ENCODE measurements around the gene PI4KB. TPM values are rescaled to one million over a fixed set of nuclear protein-coding genes. Genes with fewer than 3 reads are reported as not detected.
A peak's percentile ranks its signal among the peaks of the same experiment; 100 is the strongest.

Gene PI4KB
- total and polyA plus RNA-seq, 2 of the 13 experiments (the other 11 are each of a cell fraction or from before 2014, with no cell fraction given): 19.5 to 29.3 TPM

DNA sequence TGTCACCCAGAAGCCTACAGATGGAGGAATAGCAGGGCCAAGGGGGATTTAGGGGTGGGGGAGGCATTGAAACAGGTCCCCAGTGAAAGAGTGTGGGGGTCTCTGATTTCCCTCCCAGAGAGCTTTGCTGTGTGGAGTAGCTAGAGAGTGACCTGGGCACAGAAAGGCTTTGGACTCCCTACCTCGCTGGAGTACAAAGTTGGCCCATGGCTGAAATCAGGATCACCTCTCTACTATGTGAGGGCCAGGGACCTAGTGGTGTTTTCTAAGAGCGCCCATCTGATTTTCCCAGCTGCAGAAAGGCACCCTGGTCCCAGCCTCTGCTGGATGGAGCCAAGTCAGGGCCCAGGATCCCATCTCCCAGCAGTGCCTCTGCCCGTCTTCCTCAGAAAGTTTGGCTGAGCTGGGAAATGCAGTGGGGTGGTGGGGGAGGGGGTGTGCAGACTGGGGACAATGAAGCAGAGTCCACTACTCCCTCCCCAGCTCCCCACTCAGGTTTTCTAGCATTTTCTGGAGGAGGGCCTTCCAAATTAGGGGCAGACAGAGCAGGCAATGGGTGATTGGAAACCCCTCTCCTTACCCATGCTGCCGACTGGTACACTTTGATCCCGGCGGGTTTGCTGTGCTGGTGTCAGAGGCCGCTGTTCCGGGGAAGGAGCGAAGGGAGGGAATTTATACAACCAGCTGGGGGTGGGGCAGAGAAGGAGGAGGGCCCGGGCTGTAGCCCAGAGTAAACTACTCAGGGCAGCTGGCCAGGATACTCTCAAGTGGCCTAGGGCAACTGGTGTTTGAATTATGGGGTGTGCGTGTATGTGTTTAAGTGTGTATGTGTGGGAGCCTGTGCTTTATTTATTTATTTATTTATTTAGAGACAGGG is 45.1 kb upstream of the PI4KB start, which contains the start of gene SELENBP1 (continued):
- no peak for TF ChIP-seq ZNF354B (CRISPR knock-in tag; IDR thresholded peaks at IDR 0.05)
- no peak for TF ChIP-seq ZNF567 (CRISPR knock-in tag; IDR thresholded peaks at IDR 0.05; ENCODE audit: borderline replicate concordance)
- TF ChIP-seq, protein P1, sequence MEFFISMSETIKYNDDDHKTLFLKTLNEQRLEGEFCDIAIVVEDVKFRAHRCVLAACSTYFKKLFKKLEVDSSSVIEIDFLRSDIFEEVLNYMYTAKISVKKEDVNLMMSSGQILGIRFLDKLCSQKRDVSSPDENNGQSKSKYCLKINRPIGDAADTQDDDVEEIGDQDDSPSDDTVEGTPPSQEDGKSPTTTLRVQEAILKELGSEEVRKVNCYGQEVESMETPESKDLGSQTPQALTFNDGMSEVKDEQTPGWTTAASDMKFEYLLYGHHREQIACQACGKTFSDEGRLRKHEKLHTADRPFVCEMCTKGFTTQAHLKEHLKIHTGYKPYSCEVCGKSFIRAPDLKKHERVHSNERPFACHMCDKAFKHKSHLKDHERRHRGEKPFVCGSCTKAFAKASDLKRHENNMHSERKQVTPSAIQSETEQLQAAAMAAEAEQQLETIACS (CRISPR knock-in tag; IDR thresholded peaks at IDR 0.05): no peak
- 0 out of 2 replicates have a peak, but pooled peaks have one; percentile 61 for TF ChIP-seq NKX3-1 (CRISPR knock-in tag; IDR thresholded peaks at IDR 0.05)
- TF ChIP-seq, protein P2, sequence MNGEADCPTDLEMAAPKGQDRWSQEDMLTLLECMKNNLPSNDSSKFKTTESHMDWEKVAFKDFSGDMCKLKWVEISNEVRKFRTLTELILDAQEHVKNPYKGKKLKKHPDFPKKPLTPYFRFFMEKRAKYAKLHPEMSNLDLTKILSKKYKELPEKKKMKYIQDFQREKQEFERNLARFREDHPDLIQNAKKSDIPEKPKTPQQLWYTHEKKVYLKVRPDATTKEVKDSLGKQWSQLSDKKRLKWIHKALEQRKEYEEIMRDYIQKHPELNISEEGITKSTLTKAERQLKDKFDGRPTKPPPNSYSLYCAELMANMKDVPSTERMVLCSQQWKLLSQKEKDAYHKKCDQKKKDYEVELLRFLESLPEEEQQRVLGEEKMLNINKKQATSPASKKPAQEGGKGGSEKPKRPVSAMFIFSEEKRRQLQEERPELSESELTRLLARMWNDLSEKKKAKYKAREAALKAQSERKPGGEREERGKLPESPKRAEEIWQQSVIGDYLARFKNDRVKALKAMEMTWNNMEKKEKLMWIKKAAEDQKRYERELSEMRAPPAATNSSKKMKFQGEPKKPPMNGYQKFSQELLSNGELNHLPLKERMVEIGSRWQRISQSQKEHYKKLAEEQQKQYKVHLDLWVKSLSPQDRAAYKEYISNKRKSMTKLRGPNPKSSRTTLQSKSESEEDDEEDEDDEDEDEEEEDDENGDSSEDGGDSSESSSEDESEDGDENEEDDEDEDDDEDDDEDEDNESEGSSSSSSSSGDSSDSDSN (CRISPR knock-in tag; IDR thresholded peaks at IDR 0.05): peak; percentile 50; the same call in 1 of the 2 replicates
- TF ChIP-seq, protein P3, sequence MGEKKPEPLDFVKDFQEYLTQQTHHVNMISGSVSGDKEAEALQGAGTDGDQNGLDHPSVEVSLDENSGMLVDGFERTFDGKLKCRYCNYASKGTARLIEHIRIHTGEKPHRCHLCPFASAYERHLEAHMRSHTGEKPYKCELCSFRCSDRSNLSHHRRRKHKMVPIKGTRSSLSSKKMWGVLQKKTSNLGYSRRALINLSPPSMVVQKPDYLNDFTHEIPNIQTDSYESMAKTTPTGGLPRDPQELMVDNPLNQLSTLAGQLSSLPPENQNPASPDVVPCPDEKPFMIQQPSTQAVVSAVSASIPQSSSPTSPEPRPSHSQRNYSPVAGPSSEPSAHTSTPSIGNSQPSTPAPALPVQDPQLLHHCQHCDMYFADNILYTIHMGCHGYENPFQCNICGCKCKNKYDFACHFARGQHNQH (CRISPR knock-in tag; IDR thresholded peaks at IDR 0.05): no peak; the same call in 1 of the 2 replicates
- no peak for TF ChIP-seq ZSCAN31 (CRISPR knock-in tag; IDR thresholded peaks at IDR 0.05; ENCODE audit: low read depth)
- TF ChIP-seq ZNF891 (CRISPR knock-in tag; IDR thresholded peaks at IDR 0.05): no peak
- TF ChIP-seq SAP130 (CRISPR knock-in tag; IDR thresholded peaks at IDR 0.05; ENCODE audit: low read depth): peak; percentile 75
- TF ChIP-seq KLF15 (CRISPR knock-in tag; IDR thresholded peaks at IDR 0.05; ENCODE audit: borderline replicate concordance): no peak; the same call in 1 of the 2 replicates
- no peak for TF ChIP-seq SNAI1 (CRISPR knock-in tag; IDR thresholded peaks at IDR 0.05; ENCODE audit: borderline replicate concordance)
- TF ChIP-seq HDAC2 (CRISPR knock-in tag; IDR thresholded peaks at IDR 0.05): peak; percentile 37; the same call in 1 of the 2 replicates
- no peak for TF ChIP-seq ZMAT3 (CRISPR knock-in tag; conservative IDR thresholded peaks at IDR 0.05)
- TF ChIP-seq WIZ (CRISPR knock-in tag; IDR thresholded peaks at IDR 0.05): no peak
- peak; percentile 6; the same call in 1 of the 2 replicates for TF ChIP-seq ZNF460 (CRISPR knock-in tag; IDR thresholded peaks at IDR 0.05; ENCODE audit: borderline replicate concordance)
- TF ChIP-seq ZNF615 (CRISPR knock-in tag; IDR thresholded peaks at IDR 0.05; ENCODE audit: borderline replicate concordance): no peak
- no peak for TF ChIP-seq ZFAT (CRISPR knock-in tag; conservative IDR thresholded peaks at IDR 0.05)
- TF ChIP-seq, protein P4, sequence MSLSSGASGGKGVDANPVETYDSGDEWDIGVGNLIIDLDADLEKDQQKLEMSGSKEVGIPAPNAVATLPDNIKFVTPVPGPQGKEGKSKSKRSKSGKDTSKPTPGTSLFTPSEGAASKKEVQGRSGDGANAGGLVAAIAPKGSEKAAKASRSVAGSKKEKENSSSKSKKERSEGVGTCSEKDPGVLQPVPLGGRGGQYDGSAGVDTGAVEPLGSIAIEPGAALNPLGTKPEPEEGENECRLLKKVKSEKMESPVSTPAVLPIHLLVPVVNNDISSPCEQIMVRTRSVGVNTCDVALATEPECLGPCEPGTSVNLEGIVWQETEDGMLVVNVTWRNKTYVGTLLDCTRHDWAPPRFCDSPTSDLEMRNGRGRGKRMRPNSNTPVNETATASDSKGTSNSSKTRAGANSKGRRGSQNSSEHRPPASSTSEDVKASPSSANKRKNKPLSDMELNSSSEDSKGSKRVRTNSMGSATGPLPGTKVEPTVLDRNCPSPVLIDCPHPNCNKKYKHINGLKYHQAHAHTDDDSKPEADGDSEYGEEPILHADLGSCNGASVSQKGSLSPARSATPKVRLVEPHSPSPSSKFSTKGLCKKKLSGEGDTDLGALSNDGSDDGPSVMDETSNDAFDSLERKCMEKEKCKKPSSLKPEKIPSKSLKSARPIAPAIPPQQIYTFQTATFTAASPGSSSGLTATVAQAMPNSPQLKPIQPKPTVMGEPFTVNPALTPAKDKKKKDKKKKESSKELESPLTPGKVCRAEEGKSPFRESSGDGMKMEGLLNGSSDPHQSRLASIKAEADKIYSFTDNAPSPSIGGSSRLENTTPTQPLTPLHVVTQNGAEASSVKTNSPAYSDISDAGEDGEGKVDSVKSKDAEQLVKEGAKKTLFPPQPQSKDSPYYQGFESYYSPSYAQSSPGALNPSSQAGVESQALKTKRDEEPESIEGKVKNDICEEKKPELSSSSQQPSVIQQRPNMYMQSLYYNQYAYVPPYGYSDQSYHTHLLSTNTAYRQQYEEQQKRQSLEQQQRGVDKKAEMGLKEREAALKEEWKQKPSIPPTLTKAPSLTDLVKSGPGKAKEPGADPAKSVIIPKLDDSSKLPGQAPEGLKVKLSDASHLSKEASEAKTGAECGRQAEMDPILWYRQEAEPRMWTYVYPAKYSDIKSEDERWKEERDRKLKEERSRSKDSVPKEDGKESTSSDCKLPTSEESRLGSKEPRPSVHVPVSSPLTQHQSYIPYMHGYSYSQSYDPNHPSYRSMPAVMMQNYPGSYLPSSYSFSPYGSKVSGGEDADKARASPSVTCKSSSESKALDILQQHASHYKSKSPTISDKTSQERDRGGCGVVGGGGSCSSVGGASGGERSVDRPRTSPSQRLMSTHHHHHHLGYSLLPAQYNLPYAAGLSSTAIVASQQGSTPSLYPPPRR (CRISPR knock-in tag; IDR thresholded peaks at IDR 0.05; ENCODE audit: borderline replicate concordance): no peak
- TF ChIP-seq SMARCE1 (IDR thresholded peaks at IDR 0.05; ENCODE audit: borderline replicate concordance): no peak

Data from HepG2 (cell line).